Measurements from ENCODE around the gene ZNF71.
A peak's percentile ranks its signal among the peaks of the same experiment; 100 is the strongest.

ZNF71 gene

GRCh38 chr19:56594783-56595547 is at the start of gene ZNF71:
ZNF71 (plus strand) TSS chr19:56595302; CDS start chr19:56601559, 6,257 bp downstream.
- peak; percentile 81 for DNase-seq

GRCh38 chr19:56547535-56547934 is 47.6 kb upstream of the ZNF71 start:
- no peak for DNase-seq

GRCh38 chr19:56554272-56554869 is 40.7 kb upstream of the ZNF71 start:
- no peak for DNase-seq

GRCh38 chr19:56562766-56563165 is 32.3 kb upstream of the ZNF71 start:
- DNase-seq: no peak

GRCh38 chr19:56566904-56567273 is 28.2 kb upstream of the ZNF71 start:
- DNase-seq: no peak

GRCh38 chr19:56567274-56568120 is 27.6 kb upstream of the ZNF71 start, which contains the start of gene ZNF470:
ZNF470 (plus strand) TSS chr19:56567468; CDS start chr19:56570312, 2,844 bp downstream.
- peak; percentile 64 for DNase-seq

- no peak for DNase-seq
Measured at GRCh38 chr19:56572589-56572988, 22.5 kb upstream of the ZNF71 start.

- no peak for DNase-seq
Measured at GRCh38 chr19:56573914-56574313, 21.2 kb upstream of the ZNF71 start.

- no peak for DNase-seq
Measured at GRCh38 chr19:56577719-56578602, 17.1 kb upstream of the ZNF71 start.

- DNase-seq: no peak
Measured at GRCh38 chr19:56594446-56594782, 688 bp upstream of the ZNF71 start.

- no peak for DNase-seq
Measured at GRCh38 chr19:56595548-56595899, 422 bp downstream of the ZNF71 start.

- DNase-seq: no peak
Measured at GRCh38 chr19:56596676-56597075, 1.6 kb downstream of the ZNF71 start.

- no peak for DNase-seq
Measured at GRCh38 chr19:56597696-56598095, 2.6 kb downstream of the ZNF71 start.

- DNase-seq: no peak
Measured at GRCh38 chr19:56601375-56601774, 6.3 kb downstream of the ZNF71 start.

GRCh38 chr19:56603829-56604228 is 8.7 kb downstream of the ZNF71 start:
- no peak for DNase-seq

- no peak for DNase-seq
Measured at GRCh38 chr19:56608274-56608964, 13.3 kb downstream of the ZNF71 start.

GRCh38 chr19:56611288-56611687 is 16.2 kb downstream of the ZNF71 start:
- DNase-seq: no peak

GRCh38 chr19:56612737-56613136 is 17.6 kb downstream of the ZNF71 start:
- no peak for DNase-seq

- no peak for DNase-seq
Measured at GRCh38 chr19:56613639-56614038, 18.5 kb downstream of the ZNF71 start.

GRCh38 chr19:56617531-56617930 is 22.4 kb downstream of the ZNF71 start:
- no peak for DNase-seq

GRCh38 chr19:56619121-56619520 is 24.0 kb downstream of the ZNF71 start:
- DNase-seq: no peak

GRCh38 chr19:56622374-56622773 is 27.3 kb downstream of the ZNF71 start:
- no peak for DNase-seq

Measured in NCI-H1092 treated with DMSO at 0.1 percent for 48 hours (cell line).